Retinal pigment epithelial cell (primary cell): ENCODE data around the gene USP28.
"Not testable (repeated sequence)": the region's sequence is repeated elsewhere in the genome, so short reads cannot be mapped to it uniquely, and the experiment has no call there.

Experiments
- DNase-seq: peaks from one replicate; pipeline ENCODE4 v3.0.0-alpha.2; 2010; ENCODE audit warnings: low read depth
- H3K4me3 ChIP-seq: 2 replicates; pipeline ENCODE4 v1.5.1; 2011; ENCODE audit warnings: mild to moderate bottlenecking, low read length, control low read depth, moderate library complexity
- CTCF ChIP-seq: conservative IDR thresholded peaks from 2 replicates; pipeline ENCODE4 v1.5.1; 2011; ENCODE audit warnings: low read depth, low read length, control low read depth, inconsistent platforms

Gene USP28

GRCh38 chr11:113885897-113886296, 10.5 kb upstream of the USP28 start:
- no peak overlapping the region for H3K4me3 ChIP-seq
- no peak for TF ChIP-seq CTCF
- DNase-seq = no peak

GRCh38 chr11:113884361-113884836, 9.0 kb upstream of the USP28 start:
- no peak for DNase-seq
- H3K4me3 ChIP-seq = no peak overlapping the region
- no peak for TF ChIP-seq CTCF

- no peak for TF ChIP-seq CTCF
- H3K4me3 ChIP-seq = no peak overlapping the region
- no peak for DNase-seq
Measured at GRCh38 chr11:113881856-113882255, 6.5 kb upstream of the USP28 start.

- TF ChIP-seq CTCF = no peak
- no peak overlapping the region for H3K4me3 ChIP-seq
- DNase-seq = no peak
Measured at GRCh38 chr11:113880971-113881370, 5.6 kb upstream of the USP28 start.

GRCh38 chr11:113879446-113879845, 4.1 kb upstream of the USP28 start:
- not testable (repeated sequence) for H3K4me3 ChIP-seq, DNase-seq

GRCh38 chr11:113877670-113878055, 2.3 kb upstream of the USP28 start:
- no peak for TF ChIP-seq CTCF
- H3K4me3 ChIP-seq = no peak overlapping the region
- DNase-seq = no peak

- no peak for DNase-seq
- H3K4me3 ChIP-seq = no peak overlapping the region
- TF ChIP-seq CTCF = no peak
Measured at GRCh38 chr11:113876798-113877669, 1.7 kb upstream of the USP28 start.
